Fibroblast of gingiva (primary cell): ENCODE measurements around the gene PACRGL.

Experiments used
- DNase-seq: peaks from one replicate; pipeline ENCODE4 v3.0.0-alpha.2; 2011; ENCODE audit warnings: low read depth

Gene PACRGL

DNA sequence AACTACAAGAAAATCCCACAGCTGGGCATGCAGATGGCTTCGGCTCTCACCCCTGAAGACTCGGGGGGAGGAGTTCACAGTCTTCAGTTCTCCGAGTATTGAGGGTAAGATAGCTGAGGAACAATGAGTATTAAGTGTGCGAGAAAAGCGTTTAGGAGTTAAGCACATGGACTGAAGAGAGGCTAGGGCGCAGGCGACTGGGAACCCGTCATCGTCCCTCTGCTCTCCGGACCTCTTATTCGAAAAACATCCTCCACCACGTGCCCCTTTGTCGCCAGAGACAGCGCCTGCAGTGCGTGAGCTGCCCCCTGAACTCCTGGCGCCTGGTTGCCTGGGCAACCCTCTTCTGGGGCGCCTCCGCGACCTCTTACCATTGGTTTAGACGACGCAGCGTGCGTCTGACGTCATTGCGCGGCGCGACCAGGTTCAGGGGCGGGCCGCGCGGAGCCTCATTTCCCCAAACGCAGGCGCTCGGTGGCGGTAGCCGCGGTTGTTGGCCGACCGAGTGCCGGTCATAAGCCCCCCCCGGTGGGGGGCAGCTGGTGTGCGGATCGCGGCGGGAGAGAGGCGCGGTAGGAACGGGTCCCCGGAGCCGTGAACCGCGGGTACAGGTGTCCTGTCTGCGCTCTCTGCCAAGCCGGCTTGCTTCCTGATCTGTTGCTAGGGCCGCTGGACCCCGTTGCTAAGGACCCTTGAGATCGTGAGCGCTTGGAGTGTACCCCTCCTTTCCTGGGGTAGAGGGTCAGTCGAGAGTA is at the start of gene PACRGL:
Gene PACRGL, plus strand, starts transcription at position 452 of the 755 bp plus-strand sequence. CDS start 4,024 bp downstream, outside the sequence.
- peak; percentile 93 for DNase-seq

DNA sequence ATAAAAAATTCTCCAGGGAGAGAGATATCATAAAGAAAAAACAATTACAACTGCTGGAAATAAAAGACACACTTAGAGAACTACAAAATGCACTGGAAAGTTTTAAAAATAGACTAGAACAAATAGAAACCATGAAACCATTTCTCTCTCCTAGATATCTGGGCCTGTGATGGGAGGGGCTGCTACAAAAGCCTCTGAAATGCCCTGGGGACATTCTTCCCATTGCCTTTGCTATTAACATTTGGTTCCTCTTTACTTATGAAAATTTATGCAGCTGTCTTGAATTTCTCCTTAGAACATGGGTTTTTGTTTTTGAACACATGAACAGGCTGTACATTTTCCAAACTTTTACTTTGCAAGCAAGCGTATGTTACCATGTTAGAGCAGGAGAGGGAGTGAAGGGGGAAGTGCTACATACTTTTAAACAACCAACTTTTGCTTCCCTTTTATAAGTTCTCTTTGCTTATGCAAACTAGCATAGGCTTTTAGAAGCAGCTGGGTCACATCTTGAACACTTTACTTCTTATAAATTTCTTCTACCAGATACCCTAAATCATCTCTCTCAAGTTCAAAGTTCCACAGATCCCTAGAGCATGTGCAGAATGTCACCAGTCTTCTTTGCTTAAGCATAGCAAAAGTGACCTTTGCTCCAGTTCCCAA is 47.9 kb upstream of the PACRGL start:
- DNase-seq, result no peak

DNA sequence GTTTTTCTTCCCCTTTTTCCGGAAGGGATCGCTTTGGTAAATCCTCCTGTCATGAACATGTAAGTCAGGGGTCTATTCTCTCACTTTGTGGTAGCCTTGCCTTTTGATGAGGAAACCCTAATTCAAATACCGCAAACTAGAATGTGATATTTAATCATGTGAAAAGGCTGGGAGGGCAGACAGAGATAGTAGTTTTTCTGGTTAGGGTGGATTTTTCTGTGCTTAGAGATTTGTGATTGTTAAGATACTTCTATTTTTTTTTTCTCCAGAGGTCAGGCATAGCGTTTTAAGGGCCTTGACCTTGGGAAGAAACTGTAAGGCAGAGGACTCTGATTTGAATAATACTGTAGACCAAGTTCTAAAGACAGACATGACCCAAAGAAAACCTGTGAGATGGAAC is 41.8 kb upstream of the PACRGL start:
- DNase-seq, result no peak

DNA sequence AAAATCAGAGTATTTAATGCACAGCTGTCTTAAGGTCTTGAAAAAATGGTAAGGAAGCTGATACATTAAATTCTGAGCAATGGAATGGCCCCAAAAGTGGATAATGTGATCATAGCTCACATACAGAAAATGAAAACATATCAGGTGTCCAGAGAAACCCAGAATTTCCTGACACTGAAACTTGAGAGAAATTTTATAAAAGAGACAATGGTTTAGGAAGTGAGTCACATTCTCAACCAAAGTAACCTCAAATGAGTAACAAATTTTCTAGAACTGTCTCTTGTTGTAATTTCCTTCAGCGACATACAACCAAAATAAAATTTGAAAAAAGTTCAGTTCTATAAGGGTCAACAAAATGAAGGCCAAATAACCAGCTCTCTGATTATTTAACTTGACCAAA is 37.4 kb upstream of the PACRGL start:
- DNase-seq, result peak; percentile 19

DNA sequence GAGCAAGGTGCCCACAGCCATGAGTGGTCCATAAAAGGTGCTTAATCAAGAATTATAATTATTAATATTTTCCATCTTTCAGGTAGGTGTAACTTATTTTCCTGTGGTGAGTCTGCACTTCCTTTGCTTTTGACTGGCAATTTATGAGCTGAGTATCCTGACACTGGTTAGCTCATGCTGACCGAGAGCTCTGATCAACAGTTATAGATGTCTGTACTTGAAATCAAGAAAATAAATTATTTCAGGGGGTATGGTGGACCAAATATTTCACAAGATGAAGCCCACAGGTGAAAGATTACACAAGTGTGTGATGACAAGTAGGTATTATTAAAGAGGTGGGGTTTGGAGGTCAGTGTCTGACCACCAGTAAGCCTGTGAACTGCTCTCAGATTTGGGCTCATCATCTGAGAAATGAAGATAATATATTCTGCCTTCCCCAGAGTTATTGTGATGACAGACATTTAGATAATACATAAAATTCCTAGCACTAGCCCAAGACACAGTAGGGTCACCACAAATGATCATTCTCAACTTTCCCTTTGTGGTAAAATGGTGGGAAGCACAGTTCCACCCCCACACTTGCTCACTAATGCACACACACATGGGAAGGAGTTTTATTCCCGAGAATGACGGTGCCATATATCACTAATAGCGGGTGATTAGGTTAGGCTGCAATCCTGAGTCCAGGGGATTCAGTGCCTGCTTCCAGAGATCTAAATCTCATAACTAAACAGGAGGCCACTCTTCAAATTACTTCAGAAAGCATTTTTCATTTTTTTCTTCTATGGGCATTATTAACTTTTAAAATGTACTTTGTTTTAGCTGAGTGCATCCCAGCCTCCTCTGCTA is 34.0 kb upstream of the PACRGL start:
- DNase-seq, result no peak

DNA sequence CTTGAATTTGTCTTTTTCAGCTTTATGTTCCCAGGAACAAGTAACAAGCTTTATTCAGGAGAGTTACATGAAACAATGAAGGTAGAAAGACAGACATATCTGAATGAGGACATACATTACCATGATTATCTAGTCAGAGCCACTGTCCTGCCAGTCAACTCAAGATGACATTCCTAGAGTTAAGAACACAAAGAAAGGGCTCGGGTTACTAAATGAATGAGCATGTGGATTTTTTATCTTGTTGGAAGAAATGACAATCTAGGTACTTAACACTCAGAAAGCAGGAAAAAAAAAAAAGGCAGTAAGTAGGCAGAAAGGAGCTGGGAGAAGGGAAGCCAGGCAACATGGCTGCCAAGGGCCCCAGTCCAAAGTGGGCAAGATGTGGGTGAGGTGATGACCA is 28.0 kb upstream of the PACRGL start:
- no peak for DNase-seq

DNA sequence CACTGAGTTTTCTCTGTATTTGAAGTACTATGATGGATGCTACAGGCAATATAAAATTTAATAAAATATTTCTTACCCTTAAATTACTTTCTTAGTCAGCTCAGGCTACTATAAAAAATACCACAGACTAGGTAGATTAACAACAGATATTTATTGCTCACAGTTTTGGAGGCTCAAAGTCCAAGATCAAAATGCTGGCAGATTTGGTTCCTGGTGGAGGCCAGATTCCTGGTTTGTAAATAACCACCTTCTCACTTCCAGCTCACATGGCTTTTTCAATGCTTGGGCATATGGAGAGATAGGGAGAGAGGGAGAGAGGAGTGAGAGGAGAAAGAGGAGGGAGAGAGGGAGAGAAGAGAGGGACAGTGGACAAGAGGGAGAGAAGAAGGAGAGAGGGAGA is 24.5 kb upstream of the PACRGL start:
- no peak for DNase-seq

DNA sequence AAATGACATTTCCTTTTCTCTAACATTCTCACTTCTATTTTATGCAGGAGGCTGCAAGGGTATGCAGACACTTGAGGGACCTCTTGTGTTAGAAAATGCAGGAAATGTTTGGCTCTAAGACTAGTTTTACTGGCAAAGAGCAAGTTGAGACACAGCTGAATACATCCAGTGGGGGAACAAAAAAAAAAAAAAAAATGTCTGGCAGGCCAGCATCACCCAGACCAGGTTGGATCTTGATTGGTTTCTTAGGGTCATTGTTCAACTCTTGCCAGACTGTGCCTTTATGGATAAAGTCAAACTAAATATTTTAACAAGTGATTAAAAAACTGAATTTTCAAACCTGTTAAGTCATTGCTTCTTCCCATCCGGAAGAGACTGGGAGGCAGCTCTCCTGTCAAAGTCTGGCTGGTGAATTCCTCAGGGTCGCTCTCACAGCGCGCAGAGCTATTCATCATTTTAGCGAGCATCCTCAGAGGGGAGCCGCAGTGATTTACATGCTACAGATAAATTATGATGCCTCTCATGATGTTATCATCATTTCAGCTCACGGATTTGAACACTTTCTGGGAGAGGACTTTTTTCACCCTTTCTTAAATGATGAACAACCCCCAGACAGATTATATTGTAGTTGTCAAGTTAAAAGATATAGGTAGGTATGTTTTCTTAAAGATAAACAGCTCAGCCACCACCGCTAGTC is 23.6 kb upstream of the PACRGL start:
- no peak for DNase-seq

DNA sequence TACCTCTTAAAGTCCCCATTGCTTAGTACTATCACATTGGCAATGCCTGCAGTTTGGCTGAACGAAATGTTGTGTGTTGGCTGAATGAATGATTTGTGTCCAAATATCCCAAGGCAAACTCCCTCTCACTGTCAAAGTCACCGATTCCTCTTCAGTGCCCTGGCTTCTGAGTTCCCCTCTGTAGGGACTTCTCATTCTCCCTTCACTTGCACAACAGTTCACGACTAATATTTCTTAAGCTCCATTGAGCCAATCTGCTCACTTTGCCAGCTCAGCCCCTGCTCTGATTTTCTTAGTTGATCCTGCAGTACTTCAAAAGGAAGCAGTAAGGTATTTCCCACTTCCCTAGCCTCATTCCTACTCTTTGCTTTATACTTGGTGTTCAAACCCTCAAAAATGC is 21.9 kb upstream of the PACRGL start:
- DNase-seq, result no peak

DNA sequence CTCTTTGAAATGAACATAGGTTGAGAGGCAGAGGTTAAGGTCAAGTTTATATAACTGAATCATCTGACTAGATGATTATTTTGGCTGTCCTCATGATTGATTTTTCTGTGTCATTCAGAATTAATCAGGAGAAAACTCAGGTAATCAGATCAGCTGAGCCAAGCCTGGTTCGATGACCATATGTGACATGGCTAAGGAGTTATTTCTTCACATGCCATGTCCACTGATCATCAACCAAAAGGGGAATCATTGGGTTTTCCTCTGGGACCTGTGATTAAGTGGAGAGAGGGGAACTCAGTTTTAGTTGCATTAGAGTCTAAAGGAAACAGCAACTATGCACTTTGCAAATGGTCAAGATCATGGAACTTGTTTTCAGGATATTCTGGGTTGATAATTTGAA is 20.3 kb upstream of the PACRGL start:
- no peak for DNase-seq

DNA sequence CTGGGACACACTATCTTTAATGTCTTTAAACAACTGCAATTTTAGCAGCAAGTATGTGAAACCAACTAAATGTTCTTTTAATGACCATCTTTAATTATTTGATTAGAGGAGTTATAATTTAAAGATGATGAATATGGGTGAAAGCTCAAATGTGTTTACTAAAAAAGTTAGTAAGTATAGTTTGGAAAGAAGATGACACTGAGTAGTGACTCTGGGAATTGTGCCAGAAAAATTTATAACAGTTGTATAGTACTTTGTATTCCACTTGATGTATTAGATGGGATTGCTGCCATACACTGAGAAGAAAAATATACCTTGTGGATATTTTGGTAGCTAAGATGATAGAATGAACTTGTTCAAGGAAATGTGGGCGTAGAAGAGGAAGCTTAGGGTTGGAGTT is 19.5 kb upstream of the PACRGL start:
- DNase-seq, result no peak

DNA sequence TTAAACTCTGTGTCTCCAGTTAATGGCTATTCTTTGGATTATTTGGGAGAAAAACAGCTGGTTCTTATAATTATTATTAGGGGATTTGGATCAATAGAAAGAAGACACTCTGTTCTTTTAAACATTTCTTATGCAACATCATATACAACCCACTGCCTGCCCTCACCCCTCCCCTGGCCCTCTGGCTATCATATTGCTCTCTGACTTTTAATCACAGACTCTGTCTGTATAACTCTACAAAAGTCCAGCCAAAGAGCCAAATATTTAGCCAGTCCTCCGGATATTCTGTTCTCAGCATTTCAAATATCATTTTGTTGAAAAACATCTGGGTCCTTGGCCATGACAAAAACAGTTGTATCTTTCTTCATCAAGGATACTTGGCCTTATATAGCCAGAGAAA is 19.0 kb upstream of the PACRGL start:
- no peak for DNase-seq

DNA sequence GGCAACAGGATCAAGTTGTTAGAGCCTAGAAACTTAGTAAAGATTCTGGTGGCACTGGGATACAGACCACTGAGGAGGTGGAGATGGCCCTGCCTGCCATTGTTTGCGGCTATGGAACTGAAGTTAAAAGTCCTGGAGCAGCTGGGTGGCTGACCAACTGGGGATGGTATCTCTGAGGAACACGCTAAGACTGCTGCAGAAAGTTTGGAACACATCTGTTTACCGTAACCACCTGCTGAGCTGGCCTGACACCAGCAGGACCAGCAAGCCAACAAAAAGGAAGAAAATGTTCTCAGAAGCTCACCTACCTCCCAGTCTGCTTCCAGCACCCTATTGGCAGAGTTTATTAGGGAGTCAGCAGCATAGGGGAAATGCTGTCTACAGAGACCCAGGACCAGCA is 17.4 kb upstream of the PACRGL start:
- DNase-seq, result no peak

DNA sequence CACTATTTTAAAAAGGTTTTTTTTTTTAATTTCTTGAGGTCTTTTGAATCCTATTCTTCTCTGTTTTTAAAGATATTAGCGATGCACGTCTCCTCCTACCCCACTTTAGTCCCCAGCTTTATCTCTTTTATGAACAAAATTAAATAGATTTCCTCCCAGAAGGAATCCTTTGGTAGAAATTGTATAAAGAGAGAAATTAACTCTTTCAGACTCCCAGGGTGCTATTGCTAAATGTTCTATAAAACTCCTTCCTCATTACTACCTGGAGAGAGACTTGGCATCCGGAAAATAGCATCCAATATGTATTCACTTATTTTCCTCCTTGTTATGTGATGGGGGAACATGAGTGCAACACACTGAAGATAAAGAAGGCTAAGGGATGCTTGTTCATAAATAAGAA is 16.5 kb upstream of the PACRGL start:
- no peak for DNase-seq

DNA sequence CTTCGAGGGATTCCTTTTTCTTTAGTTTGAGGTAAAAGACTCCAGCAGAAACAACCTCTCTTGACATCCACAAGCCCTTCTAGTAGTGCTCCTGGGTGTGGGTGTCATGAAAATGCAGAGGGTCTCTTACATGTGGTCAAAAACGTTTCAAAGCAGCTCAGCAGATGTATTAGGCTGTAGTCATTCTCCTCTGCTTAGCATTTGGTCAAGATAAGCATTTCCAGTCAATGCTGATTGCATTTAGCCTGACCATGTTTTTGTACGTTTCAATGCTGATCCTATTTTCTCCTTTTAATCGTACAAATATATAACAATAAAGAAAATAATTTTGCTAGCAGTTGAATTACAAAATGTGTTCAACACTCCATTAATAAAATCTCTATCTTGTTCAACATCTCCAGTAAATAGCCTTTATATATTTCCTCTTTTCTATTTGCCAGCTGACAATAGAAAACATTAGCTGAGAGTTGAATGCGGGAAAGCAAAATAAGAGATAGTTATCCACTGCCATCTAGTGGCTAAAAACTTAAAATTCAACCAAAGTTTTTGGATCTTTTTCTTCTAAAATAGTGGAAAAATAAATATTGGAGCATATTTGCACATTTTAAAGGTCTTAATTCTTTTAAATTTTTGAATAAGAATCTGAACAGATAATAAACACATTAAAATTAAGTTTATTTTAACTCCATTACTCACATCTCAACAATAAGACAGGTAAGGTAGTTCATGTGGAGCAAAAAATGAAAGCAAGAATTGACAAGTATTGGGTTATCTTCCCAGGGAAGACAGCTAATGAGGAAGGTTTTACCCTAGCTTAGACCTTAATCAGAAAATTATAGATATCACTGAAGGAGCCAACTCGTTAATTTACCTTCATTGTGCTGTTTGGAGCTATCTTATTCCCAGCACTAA is 15.2 kb upstream of the PACRGL start:
- no peak for DNase-seq

DNA sequence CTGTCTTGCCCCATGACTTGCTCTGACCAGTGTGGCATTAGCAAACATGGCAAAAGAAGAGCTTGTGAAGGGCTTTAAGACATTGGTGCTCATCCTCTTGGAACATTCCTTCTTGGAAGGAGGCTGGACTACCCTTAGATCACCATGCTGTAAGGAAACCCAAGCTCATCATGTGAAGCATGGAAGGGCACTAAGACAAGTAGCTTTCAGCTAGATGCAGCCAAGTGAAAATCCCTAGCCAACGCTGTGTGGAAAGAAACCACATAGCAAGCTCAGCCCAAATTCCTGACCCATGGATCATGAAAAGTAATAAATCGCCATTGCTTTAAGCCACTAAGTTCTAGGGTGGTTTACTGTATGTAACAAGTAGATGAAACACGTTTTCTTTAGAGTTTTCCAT is 12.4 kb upstream of the PACRGL start:
- DNase-seq, result peak; percentile 72

DNA sequence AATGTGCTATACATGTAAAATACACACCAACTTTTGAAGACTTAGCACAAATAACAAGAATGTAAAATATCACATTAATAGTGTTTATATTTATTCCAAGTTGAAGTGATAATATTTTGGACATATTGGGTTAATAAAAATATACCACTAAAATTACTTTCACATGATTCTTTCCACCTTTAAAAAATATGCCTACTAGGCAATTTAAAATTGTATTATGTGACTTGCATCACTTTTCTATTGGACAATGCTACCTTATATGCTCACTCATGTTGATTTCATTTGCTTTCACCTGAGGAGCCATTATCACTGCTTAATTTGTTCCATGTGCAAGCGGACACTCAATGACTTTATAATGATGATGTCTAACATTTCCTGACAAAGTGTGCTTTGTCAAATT is 3.4 kb upstream of the PACRGL start:
- DNase-seq, result no peak

DNA sequence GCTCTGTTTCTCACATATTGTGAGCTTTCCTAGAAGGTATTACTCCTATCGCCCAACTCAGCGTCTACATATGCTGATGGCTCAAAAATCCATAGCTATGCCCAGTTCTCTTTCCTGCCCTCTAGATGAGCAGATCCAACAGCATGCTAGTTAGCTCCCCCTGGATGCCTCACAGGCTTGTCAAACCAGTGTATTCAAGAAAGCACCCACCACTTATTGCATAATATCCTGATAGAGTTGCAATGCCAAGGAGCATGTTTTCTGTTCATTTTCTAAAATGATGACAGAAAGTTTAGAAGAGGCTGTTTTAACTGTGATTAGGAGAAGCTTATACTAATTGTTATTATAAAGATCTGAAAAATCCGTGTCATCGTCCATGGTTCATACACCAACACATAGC is 1.9 kb upstream of the PACRGL start:
- no peak for DNase-seq

DNA sequence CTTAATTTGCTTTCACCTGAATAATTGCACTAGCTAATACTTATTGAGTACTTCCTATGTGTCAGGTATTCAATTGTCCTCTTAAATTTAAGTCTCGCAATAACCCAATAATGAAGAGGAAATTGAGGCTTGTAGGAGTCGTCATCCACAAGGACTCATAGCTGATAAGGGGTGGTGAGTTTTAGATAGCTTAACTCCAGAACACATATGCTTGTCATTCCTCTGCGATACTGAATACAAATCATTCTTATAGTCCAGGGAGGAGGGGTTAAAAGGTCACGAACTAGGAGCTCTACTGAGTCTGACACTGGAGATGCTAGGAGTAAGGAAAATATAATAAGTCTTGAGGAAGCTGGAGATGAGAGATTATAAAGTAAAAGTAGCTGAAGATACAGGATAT is 1.4 kb upstream of the PACRGL start:
- no peak for DNase-seq

DNA sequence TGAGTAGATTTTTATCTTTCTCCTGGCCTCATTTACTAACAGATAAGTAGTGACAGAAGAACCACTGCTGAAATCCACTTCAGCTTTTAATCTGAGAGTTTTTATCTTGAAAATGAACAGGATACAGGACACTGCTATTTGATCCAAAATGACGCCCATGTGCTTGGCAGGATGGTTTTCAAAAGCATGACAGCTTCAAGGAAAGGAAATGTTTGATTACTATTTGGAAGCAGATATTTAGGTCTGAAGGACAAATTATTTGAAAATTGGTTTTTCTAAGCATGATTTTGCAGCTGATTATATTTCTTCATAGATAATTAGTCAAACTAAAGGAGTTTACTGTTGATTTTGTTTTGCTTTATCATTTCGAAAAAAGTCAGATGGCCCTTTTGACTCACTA is 11.1 kb downstream of the PACRGL start:
- no peak for DNase-seq

DNA sequence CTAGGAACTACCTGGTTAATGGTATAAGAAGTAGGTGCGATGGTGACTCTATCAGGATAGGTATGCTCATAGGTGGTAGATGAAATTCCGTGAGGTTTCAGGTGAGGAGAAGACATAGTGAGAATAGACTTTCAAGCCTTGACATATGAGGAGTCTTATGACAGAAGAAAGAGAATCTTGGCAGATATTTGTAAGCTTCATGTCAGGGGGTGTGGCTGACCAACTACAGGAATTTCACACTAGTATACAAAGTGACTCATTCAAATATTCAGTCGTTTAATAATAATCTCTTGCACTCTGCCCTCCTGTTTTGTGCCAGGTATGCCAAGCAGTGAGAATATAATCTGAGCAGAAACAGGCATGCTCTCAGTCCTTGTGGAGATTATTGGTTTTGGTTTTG is 22.8 kb downstream of the PACRGL start:
- no peak for DNase-seq
